Measurements from ENCODE around the gene SOX18. TPM values are rescaled to one million over a fixed set of nuclear protein-coding genes. Genes with fewer than 3 reads are reported as not detected.
A peak's percentile ranks its signal among the peaks of the same experiment; 100 is the strongest.
"Not testable (repeated sequence)": the region's sequence is repeated elsewhere in the genome, so short reads cannot be mapped to it uniquely, and the experiment has no call there.

Gene SOX18
- total and polyA plus RNA-seq, 2 of the 13 experiments (the other 11 are each of a cell fraction or from before 2014, with no cell fraction given): 1.6 to 1.9 TPM

GRCh38 chr20:64091340-64091739 lies 41.9 kb upstream of the SOX18 start (continued):
- no peak for TF ChIP-seq ZNF180 (CRISPR knock-in tag; IDR thresholded peaks at IDR 0.05; ENCODE audit: borderline replicate concordance, low read depth)

GRCh38 chr20:64090165-64090564 lies 40.7 kb upstream of the SOX18 start:
- intact Hi-C loops (cut with micrococcal nuclease; ENCODE audit: unreplicated experiment) (no loop called here), in situ Hi-C loops (cut with HindIII; ENCODE audit: extremely low pct_ligation_motif_present, low pct_unique_long_range_greater_than_20kb) (no loop called here)
- H3K36me3 ChIP-seq (replicated peaks in 1 of 2; ENCODE audit: control insufficient read depth in 1 of 2, insufficient read depth in 2 of 2, low read length in 2 of 2): no peaks in the 10 kb centered on the region
- no peaks in the 10 kb centered on the region for H3K79me2 ChIP-seq (ENCODE audit: insufficient read depth, low read length)
- no peak overlapping the region for H3K27ac ChIP-seq (ENCODE audit: extremely low read length, insufficient read depth, low read length)
- 10% methylated on average over 8 of the region's 10 CpGs for WGBS (ENCODE audit: low lambda C conversion rate)
- H2AFZ ChIP-seq (ENCODE audit: low read length): no peak overlapping the region
- no TSS peak for BruUV-seq (replicated peaks)
- no peak for TF ChIP-seq ZNF883 (CRISPR knock-in tag; IDR thresholded peaks at IDR 0.05; ENCODE audit: not compliant biosample characterization)
- TF ChIP-seq ZNF280B (CRISPR knock-in tag; IDR thresholded peaks at IDR 0.05; ENCODE audit: borderline replicate concordance): 0 out of 2 replicates have a peak, but pooled peaks have one; percentile 16
- TF ChIP-seq SNAI1 (CRISPR knock-in tag; IDR thresholded peaks at IDR 0.05; ENCODE audit: borderline replicate concordance): no peak
- TF ChIP-seq TBX3 (IDR thresholded peaks at IDR 0.05; ENCODE audit: borderline replicate concordance): no peak
- TF ChIP-seq FOXA3 (CRISPR knock-in tag; IDR thresholded peaks at IDR 0.05): no peak
- no peak for TF ChIP-seq SP5 (CRISPR knock-in tag; IDR thresholded peaks at IDR 0.05; ENCODE audit: borderline replicate concordance, low read depth)
- no peak for TF ChIP-seq ZNF777 (CRISPR knock-in tag; IDR thresholded peaks at IDR 0.05)
- 0 out of 2 replicates have a peak, but pooled peaks have one; percentile 26 for TF ChIP-seq ZNF251 (CRISPR knock-in tag; IDR thresholded peaks at IDR 0.05)
- TF ChIP-seq, protein P1, sequence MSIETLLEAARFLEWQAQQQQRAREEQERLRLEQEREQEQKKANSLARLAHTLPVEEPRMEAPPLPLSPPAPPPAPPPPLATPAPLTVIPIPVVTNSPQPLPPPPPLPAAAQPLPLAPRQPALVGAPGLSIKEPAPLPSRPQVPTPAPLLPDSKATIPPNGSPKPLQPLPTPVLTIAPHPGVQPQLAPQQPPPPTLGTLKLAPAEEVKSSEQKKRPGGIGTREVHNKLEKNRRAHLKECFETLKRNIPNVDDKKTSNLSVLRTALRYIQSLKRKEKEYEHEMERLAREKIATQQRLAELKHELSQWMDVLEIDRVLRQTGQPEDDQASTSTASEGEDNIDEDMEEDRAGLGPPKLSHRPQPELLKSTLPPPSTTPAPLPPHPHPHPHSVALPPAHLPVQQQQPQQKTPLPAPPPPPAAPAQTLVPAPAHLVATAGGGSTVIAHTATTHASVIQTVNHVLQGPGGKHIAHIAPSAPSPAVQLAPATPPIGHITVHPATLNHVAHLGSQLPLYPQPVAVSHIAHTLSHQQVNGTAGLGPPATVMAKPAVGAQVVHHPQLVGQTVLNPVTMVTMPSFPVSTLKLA (IDR thresholded peaks at IDR 0.05): peak; percentile 87
- peak; percentile 35; the same call in 1 of the 2 replicates for TF ChIP-seq RFX3 (CRISPR knock-in tag; IDR thresholded peaks at IDR 0.05)
- TF ChIP-seq RFX1 (IDR thresholded peaks at IDR 0.05): peak; percentile 76
- no peak overlapping the region for H3K4me3 ChIP-seq (replicated peaks in 1 of 3; ENCODE audit: insufficient read depth in 1 of 3, low read depth in 2 of 3, low read length in 3 of 3)
- no peaks in the 10 kb centered on the region for H4K20me1 ChIP-seq (ENCODE audit: insufficient read depth, low read length)
- no peak for DNase-seq (ENCODE audit: low spot score)
- H3K4me2 ChIP-seq (ENCODE audit: low read depth, low read length): no peak overlapping the region
- FAIRE-seq: no peak
- CTCF ChIA-PET (ENCODE audit: low intra/inter-chr PET ratio, low total read pairs): no interaction called here
- H3K4me1 ChIP-seq (ENCODE audit: insufficient read depth, low read length): peaks cover 11% of the 10 kb centered on the region
- H3K9me3 ChIP-seq (ENCODE audit: low read length): no peaks in the 10 kb centered on the region
- H3K27me3 ChIP-seq (ENCODE audit: control insufficient read depth in 1 of 2, insufficient read depth in 2 of 2, low read length in 2 of 2): peaks cover 25 to 60% of the 10 kb centered on the region in 2 experiments
- POLR2A ChIA-PET: interaction anchor here (0.6 to 1.0 kb wide), 2 partner anchors 9 to 1843 kb away, joined by 3 to 4 read pairs; no protein-coding TSS in a partner anchor
- no peak overlapping the region for H3K9ac ChIP-seq (ENCODE audit: insufficient read depth, low read depth, low read length)
- no peak for ATAC-seq

DNA sequence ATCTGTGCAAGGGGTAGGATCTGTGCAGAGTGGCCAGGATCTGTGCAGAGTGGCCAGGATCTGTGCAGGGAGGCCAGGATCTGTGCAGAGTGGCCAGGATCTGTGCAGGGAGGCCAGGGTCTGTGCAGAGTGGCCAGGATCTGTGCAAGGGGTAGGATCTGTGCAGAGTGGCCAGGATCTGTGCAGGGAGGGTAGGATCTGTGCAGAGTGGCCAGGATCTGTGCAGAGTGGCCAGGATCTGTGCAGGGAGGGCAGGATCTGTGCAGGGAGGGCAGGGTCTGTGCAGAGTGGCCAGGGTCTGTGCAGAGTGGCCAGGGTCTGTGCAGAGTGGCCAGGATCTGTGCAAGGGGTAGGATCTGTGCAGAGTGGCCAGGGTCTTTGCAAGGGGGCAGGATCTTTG lies 39.1 kb upstream of the SOX18 start:
- H3K27ac ChIP-seq (ENCODE audit: extremely low read length, insufficient read depth, low read length); BruUV-seq (replicated peaks); H3K4me3 ChIP-seq (replicated peaks in 1 of 3; ENCODE audit: insufficient read depth in 1 of 3, low read depth in 2 of 3, low read length in 3 of 3); H3K9ac ChIP-seq (ENCODE audit: insufficient read depth, low read depth, low read length); H3K79me2 ChIP-seq (ENCODE audit: insufficient read depth, low read length); ATAC-seq; H3K9me3 ChIP-seq (ENCODE audit: low read length); H3K4me2 ChIP-seq (ENCODE audit: low read depth, low read length); H3K36me3 ChIP-seq (replicated peaks in 1 of 2; ENCODE audit: control insufficient read depth in 1 of 2, insufficient read depth in 2 of 2, low read length in 2 of 2); in situ Hi-C loops (cut with HindIII; ENCODE audit: extremely low pct_ligation_motif_present, low pct_unique_long_range_greater_than_20kb); intact Hi-C loops (cut with micrococcal nuclease; ENCODE audit: unreplicated experiment); H2AFZ ChIP-seq (ENCODE audit: low read length); DNase-seq (ENCODE audit: low spot score); H4K20me1 ChIP-seq (ENCODE audit: insufficient read depth, low read length); CTCF ChIA-PET (ENCODE audit: low intra/inter-chr PET ratio, low total read pairs); POLR2A ChIA-PET: not testable (repeated sequence)
- peaks cover 22% of the 10 kb centered on the region for H3K4me1 ChIP-seq (ENCODE audit: insufficient read depth, low read length)
- FAIRE-seq: peak; percentile 79
- H3K27me3 ChIP-seq (ENCODE audit: control insufficient read depth in 1 of 2, insufficient read depth in 2 of 2, low read length in 2 of 2): peaks cover 35 to 74% of the 10 kb centered on the region in 2 experiments

Measured in HepG2 (cell line).